Neural cell (in vitro differentiated cells): ENCODE results near the gene AFTPH. TPM values are rescaled to one million over a fixed set of nuclear protein-coding genes. Genes with fewer than 3 reads are reported as not detected.

Experiments
- H2AFZ ChIP-seq: fragments of 200-600, 300-800 bp; sonication (generic), shearing (Covaris generic); 2 replicates; pipeline ENCODE4 v1.6.0; 2014; ENCODE audit warnings: low read depth, mild to moderate bottlenecking, antibody characterized with exemption, low read length, moderate library complexity
- H3F3A ChIP-seq: fragments of 200-600 bp; shearing (Covaris generic); 2 replicates; pipeline ENCODE4 v1.6.1; 2016; ENCODE audit warnings: mild to moderate bottlenecking, moderate library complexity, mixed read lengths, antibody characterized with exemption, low read length; ENCODE audit not compliant: insufficient read depth, poor library complexity, severe bottlenecking
- H3K27ac ChIP-seq: fragments of 200-600, 300-800 bp; sonication (generic), shearing (Covaris generic); 2 replicates; pipeline ENCODE4 v1.5.1; 2014; ENCODE audit warnings: mild to moderate bottlenecking, low read length, moderate library complexity
- H3K27me3 ChIP-seq: fragments of 300-800, 200-600 bp; sonication (generic), shearing (Covaris generic); 2 replicates; pipeline ENCODE4 v1.6.0; 2014; ENCODE audit warnings: mild to moderate bottlenecking, low read depth, low read length, moderate library complexity; ENCODE audit not compliant: insufficient read depth
- H3K36me3 ChIP-seq: fragments of 300-800, 200-600 bp; sonication (generic), shearing (Covaris generic); 2 replicates; pipeline ENCODE4 v1.5.1; 2014; ENCODE audit warnings: mild to moderate bottlenecking, antibody characterized with exemption, low read length, moderate library complexity; ENCODE audit not compliant: insufficient read depth
- H3K4me2 ChIP-seq: fragments of 300-800, 200-600 bp; sonication (generic), shearing (Covaris generic); 2 replicates; pipeline ENCODE4 v1.6.0; 2014; ENCODE audit warnings: mild to moderate bottlenecking, low read length
- H3K4me3 ChIP-seq: fragments of 300-800, 200-600 bp; sonication (generic), shearing (Covaris generic); 2 replicates; pipeline ENCODE4 v1.5.1; 2014; ENCODE audit warnings: mild to moderate bottlenecking, low read length, moderate library complexity
- H3K79me2 ChIP-seq: fragments of 200-600 bp; shearing (Covaris generic); replicated peaks from 2 replicates; pipeline ENCODE4 v1.6.0; 2014; ENCODE audit warnings: mild to moderate bottlenecking, low read length, moderate library complexity; ENCODE audit not compliant: insufficient read depth
- H3K9ac ChIP-seq: fragments of 300-800, 200-600 bp; sonication (generic), shearing (Covaris generic); 2 replicates; pipeline ENCODE4 v1.6.1; 2016; ENCODE audit warnings: mild to moderate bottlenecking, low read length, mixed read lengths
- H3K9me2 ChIP-seq: fragments of 200-600 bp; shearing (Covaris generic); 2 replicates; pipeline ENCODE4 v1.6.1; 2016; ENCODE audit warnings: mild to moderate bottlenecking, low read length, mixed read lengths; ENCODE audit not compliant: insufficient read depth
- H3K9me3 ChIP-seq: fragments of 200-600, 300-800 bp; sonication (generic), shearing (Covaris generic); 2 replicates; pipeline ENCODE4 v1.6.1; 2016; ENCODE audit warnings: mild to moderate bottlenecking, mixed run types, low read length, moderate library complexity, mixed read lengths
- H4K20me1 ChIP-seq: fragments of 200-600 bp; shearing (Covaris generic); 2 replicates; pipeline ENCODE4 v1.6.1; 2016; ENCODE audit warnings: mild to moderate bottlenecking, mixed run types; ENCODE audit not compliant: insufficient read depth
- EP300 ChIP-seq: fragments of 450-650 bp; conservative IDR thresholded peaks from 2 replicates; pipeline ENCODE4 v1.6.1; 2014; ENCODE audit warnings: antibody characterized with exemption, mild to moderate bottlenecking, moderate library complexity; ENCODE audit not compliant: poor library complexity, severe bottlenecking
- EZH2 ChIP-seq: fragments of 200-600, 300-800 bp; shearing (Covaris generic), sonication (generic); IDR thresholded peaks from 2 replicates; pipeline ENCODE4 v1.6.1; 2014; ENCODE audit warnings: antibody characterized with exemption, low read length, borderline replicate concordance, mild to moderate bottlenecking; ENCODE audit not compliant: insufficient read depth, poor library complexity, severe bottlenecking
- MXI1 ChIP-seq: fragments of 450-650 bp; conservative IDR thresholded peaks from 2 replicates; pipeline ENCODE4 v1.6.1; 2014; ENCODE audit warnings: antibody characterized with exemption, mild to moderate bottlenecking; ENCODE audit not compliant: poor library complexity, severe bottlenecking
- POLR2AphosphoS5 ChIP-seq: IDR thresholded peaks from 2 replicates; pipeline ENCODE4 v1.6.1; 2012
- RAD21 ChIP-seq: fragments of 450-650 bp; conservative IDR thresholded peaks from 2 replicates; pipeline ENCODE4 v1.6.1; 2014; ENCODE audit warnings: antibody characterized with exemption, mild to moderate bottlenecking, moderate library complexity
- REST ChIP-seq: IDR thresholded peaks from 2 replicates; pipeline ENCODE4 v1.6.1; 2012; ENCODE audit warnings: borderline replicate concordance
- SMC3 ChIP-seq: fragments of 450-650 bp; conservative IDR thresholded peaks from 2 replicates; pipeline ENCODE4 v1.6.1; 2014; ENCODE audit warnings: antibody characterized with exemption, mild to moderate bottlenecking, moderate library complexity; ENCODE audit not compliant: poor library complexity
- TAF1 ChIP-seq: IDR thresholded peaks from 2 replicates; pipeline ENCODE4 v1.6.1; 2012; ENCODE audit warnings: low read depth
- polyA plus RNA-seq: library from polyadenylated mRNA; depleted of rRNA; stranded (reverse); fragments of >200 nt; gene quantifications from 2 replicates; pipeline ENCODE4 v1.2.3, GENCODE V29; 2014

Gene AFTPH
- polyA plus RNA-seq, 1 donor from 2014 or later = 63.0 TPM

- H3K36me3 ChIP-seq = no peaks in the 10 kb centered on the region
- H3K4me3 ChIP-seq = no peak overlapping the region
- no peaks in the 10 kb centered on the region for H3K79me2 ChIP-seq
- H4K20me1 ChIP-seq = no peaks in the 10 kb centered on the region
- H3K9me3 ChIP-seq = no peaks in the 10 kb centered on the region
- no peaks in the 10 kb centered on the region for H3K27me3 ChIP-seq
- TF ChIP-seq EP300 = no peak
- TF ChIP-seq EZH2 = no peak
- no peak for TF ChIP-seq TAF1
- no peak for TF ChIP-seq RAD21
- TF ChIP-seq MXI1 = no peak
- H3K9me2 ChIP-seq = no peaks in the 10 kb centered on the region
- H3F3A ChIP-seq = no peaks in the 10 kb centered on the region
- H2AFZ ChIP-seq = no peak overlapping the region
- no peak overlapping the region for H3K4me2 ChIP-seq
- H3K9ac ChIP-seq = no peak overlapping the region
- no peak overlapping the region for H3K27ac ChIP-seq
Observed at GRCh38 chr2:64610316-64610855, 86.3 kb downstream of the AFTPH start.

- Histone ChIP-seq H3K27me3 (no peaks in the 10 kb centered on the region), H3K9me2 (no peaks in the 10 kb centered on the region), H3K4me2 (no peak overlapping the region), H3K4me3 (no peak overlapping the region), H3K27ac (no peak overlapping the region), H3K36me3 (no peaks in the 10 kb centered on the region), H4K20me1 (no peaks in the 10 kb centered on the region), H2AFZ (no peak overlapping the region), H3K9me3 (no peaks in the 10 kb centered on the region), H3K9ac (no peak overlapping the region), H3F3A (no peaks in the 10 kb centered on the region), H3K79me2 (no peaks in the 10 kb centered on the region)
- TF ChIP-seq RAD21 (no peak), SMC3 (no peak), TAF1 (no peak), POLR2AphosphoS5 (no peak), REST (no peak)
Observed at GRCh38 chr2:64612575-64613195, 88.6 kb downstream of the AFTPH start.

GRCh38 chr2:64613276-64613675, 89.1 kb downstream of the AFTPH start:
- Histone ChIP-seq H4K20me1 (no peaks in the 10 kb centered on the region), H3K79me2 (no peaks in the 10 kb centered on the region), H2AFZ (no peak overlapping the region), H3K27ac (no peak overlapping the region), H3K9ac (no peak overlapping the region), H3K9me2 (no peaks in the 10 kb centered on the region), H3K4me3 (no peak overlapping the region), H3K36me3 (no peaks in the 10 kb centered on the region), H3F3A (no peaks in the 10 kb centered on the region), H3K4me2 (no peak overlapping the region), H3K27me3 (no peaks in the 10 kb centered on the region), H3K9me3 (no peaks in the 10 kb centered on the region)
- TF ChIP-seq RAD21 = no peak
